Activated naive CD4-positive, alpha-beta T cell treated with anti-CD3 and anti-CD28 coated beads, Interleukin-2, amount 50 U/mL, for 72 hours (primary cell): ENCODE data around the gene PFKFB3. TPM values are rescaled to one million over a fixed set of nuclear protein-coding genes. Genes with fewer than 3 reads are reported as not detected.
A peak's percentile ranks its signal among the peaks of the same experiment; 100 is the strongest.
"Not testable (repeated sequence)": the region's sequence is repeated elsewhere in the genome, so short reads cannot be mapped to it uniquely, and the experiment has no call there.

Experiments used
- ATAC-seq, 2 donors: fragments of 150-1000 bp; cut with Tn5 transposase; 2 replicates each; pipeline ENCODE4 v1.10.0; 2021; ENCODE audit warnings: mild to moderate bottlenecking in 2 of 2, moderate library complexity in 2 of 2
- DNase-seq, 2 donors: peaks; one replicate each; pipeline ENCODE4 v3.0.0; 2021 to 2022; ENCODE audit warnings: low spot score in 2 of 2
- H3K27ac Mint-ChIP-seq, 2 donors: one replicate each; pipeline ENCODE4 v1.8.0; 2022; ENCODE audit warnings: mild to moderate bottlenecking in 2 of 2, mixed read lengths in 2 of 2
- H3K36me3 Mint-ChIP-seq, 2 donors: one replicate each; pipeline ENCODE4 v1.8.0; 2022; ENCODE audit warnings: mixed read lengths in 2 of 2
- H3K9me3 Mint-ChIP-seq, 2 donors: one replicate each; pipeline ENCODE4 v1.8.0; 2022; ENCODE audit warnings: mixed read lengths in 2 of 2
- total RNA-seq, 2 donors: library from RNA; stranded (reverse); gene quantifications; one replicate each; pipeline ENCODE4 v1.2.3, GENCODE V29; 2022

The PFKFB3 gene
- total RNA-seq, 2 donors from 2014 or later: 77.0 to 181 TPM

DNA sequence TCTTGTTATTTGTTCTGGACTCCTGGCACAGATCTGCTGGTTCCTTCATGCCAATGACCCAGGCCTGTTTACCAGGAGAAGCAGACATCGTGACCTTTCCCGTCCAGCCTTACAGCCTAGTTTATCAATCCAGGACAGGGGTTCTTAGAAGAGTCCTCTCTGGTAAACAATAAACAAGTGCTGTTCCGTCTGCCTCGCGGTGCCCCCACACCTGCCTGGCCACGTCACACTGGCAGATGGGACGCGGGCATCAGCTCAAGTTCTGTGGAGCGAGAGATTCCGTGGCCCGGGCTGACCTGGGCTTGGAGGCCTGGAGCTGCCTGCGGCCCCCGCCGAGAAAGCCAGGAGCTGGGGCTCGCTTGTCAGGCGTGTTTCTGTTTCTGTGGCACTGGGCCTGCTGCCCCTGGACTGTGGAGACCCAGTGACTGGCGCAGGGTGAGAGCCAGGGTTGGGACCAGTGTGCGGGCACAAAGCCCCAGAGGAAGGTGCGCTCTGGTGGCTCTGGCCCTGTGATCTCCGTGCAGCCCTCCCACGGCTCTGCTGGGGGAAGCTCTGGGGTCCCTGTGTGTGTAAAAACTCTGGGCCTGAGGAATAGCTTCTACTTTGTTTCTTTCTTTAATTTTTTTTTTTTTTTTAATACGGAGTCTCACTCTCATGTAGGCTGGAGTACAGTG, 28.4 kb upstream of the PFKFB3 start:
- DNase-seq: no peak
- peak overlapping the region in 1 of 2 donors; percentile 32 for H3K27ac Mint-ChIP-seq
- H3K9me3 Mint-ChIP-seq: no peaks in the 10 kb centered on the region
- ATAC-seq: no peak
- peaks cover 10 to 28% of the 10 kb centered on the region in 2 donors for H3K36me3 Mint-ChIP-seq

DNA sequence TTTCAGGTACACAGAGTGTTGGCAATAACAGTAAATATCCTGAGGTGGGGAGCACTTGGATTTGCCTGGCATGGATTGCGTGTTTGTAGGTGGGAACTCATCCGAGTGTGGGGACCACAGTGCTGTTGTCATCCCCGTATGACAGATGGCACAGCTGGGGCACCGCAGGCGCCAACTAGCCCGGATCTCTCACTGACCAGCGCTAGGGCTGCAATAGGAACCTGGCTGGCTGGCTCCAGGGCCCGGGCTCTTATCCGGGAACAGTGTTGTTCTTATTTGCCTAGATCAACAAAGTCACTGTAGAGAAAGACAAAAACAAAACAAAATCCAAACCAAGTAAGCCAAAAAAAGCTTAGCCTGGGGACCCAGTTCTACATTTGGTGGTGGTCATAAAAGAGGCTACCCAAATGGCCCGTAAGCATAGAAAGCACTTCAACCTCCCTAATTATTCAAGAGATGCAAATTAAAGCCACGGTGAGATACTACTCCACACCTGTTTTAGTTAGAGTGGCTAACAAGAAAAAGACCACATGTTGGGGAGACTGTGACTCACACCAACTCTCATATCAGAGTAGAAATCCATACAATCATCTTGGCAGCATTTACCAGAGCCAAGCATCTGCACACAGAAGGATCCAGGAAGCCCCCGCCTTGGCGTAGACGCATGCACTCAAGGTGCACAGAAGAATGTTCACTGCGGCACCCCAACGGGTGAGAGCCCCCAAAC, 27.2 kb upstream of the PFKFB3 start:
- ATAC-seq (peak; percentile 57 to 66), DNase-seq (no peak)
- Mint-ChIP-seq H3K36me3 (peaks cover 10 to 22% of the 10 kb centered on the region in 2 donors), H3K27ac (peak overlapping the region; percentile 2 to 32), H3K9me3 (no peaks in the 10 kb centered on the region)

DNA sequence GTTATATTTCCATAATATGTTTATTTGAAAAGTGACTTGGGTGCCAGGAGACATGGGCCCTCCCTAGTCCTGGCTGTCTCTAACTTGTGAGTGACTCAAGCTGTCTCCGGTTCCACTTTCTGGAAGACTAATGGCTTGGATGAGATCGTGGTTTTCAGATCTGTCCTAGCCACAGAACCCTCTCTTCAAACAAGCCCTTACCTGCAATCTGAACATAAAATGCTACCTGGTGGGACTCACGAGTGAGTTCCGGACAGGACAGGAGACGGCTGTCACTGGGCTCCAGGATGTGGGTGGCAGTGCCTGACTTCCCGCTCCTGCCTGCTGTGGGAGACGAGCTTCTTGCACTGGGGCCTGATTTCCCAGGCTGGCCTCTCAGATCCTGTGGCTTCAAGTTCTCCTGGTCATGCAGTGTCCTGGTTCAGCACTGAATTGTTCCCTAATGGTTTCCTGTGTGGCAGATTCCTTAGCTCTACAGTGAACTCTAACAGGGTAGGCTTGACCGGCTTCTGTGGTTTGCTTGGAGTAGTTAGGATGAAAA, 26.0 kb upstream of the PFKFB3 start:
- peaks cover 10 to 18% of the 10 kb centered on the region in 2 donors for H3K36me3 Mint-ChIP-seq
- no peaks in the 10 kb centered on the region for H3K9me3 Mint-ChIP-seq
- no peak for DNase-seq
- H3K27ac Mint-ChIP-seq: peak overlapping the region in 1 of 2 donors; percentile 86
- peak in 1 of 2 donors; percentile 6 for ATAC-seq

DNA sequence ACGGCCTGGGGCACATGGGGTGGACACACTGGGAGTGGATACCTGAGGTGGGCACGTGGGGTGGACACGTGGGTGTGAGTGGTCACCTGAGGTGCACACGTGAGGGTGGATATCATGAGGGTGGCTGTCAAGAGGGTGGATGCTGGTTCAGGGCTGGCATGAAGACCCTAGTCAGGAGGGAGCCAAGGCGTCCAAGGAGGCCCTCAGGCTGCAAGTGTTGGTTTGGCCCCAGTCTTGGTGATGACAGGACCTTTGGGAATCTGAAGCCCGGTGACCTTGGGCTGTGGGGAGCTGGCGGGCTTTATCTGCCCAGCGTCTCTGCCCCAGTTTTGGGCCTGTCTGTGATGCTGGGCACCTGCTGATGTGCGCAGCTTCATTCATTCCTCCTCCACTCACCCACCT, 24.9 kb upstream of the PFKFB3 start:
- DNase-seq (no peak), ATAC-seq (no peak)
- Mint-ChIP-seq H3K27ac (no peak overlapping the region), H3K36me3 (peaks cover 10 to 12% of the 10 kb centered on the region in 2 donors), H3K9me3 (no peaks in the 10 kb centered on the region)

DNA sequence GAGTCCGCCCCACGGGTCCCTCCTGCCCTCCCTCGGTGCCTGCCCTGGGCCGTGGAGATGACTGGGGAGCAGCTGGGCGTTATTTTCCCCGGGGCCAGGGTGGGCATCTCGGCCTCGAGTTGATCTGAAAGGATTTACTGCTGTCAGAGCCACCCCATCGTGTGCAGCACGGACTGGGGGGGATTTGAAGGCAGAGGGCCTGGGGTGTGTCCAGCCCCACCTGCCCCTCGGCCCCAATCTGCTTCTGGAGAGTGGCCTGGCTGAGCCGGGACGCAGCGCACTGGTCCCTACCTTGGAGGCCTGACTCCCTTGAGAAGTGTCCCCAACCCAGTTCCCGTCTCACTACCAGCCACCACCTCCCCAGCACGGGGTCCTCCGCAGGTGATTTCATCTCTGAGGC, 24.2 kb upstream of the PFKFB3 start:
- ATAC-seq: no peak
- no peak for DNase-seq
- H3K27ac Mint-ChIP-seq: no peak overlapping the region
- peaks cover 4 to 12% of the 10 kb centered on the region in 2 donors for H3K36me3 Mint-ChIP-seq
- no peaks in the 10 kb centered on the region for H3K9me3 Mint-ChIP-seq

DNA sequence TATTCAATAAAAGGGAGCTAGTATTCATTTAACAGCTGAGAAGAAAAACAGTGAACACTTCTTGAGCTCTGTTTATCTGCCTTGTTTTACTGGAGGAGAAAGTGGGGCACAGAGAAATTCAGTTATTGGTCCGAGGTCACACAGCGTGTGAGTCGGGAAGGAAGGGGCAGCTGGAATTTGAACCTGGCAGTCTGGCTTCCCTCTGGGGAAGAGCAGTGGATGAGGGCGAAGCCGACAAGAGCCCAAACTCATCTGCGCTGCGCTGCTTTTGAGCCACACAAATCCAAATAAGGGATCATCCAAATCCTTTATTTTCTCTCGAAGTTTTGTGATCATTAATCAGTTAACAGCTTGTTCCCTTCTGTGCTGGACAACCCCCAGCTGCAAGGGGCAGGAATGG, 23.7 kb upstream of the PFKFB3 start:
- no peak overlapping the region for H3K27ac Mint-ChIP-seq
- H3K9me3 Mint-ChIP-seq: no peaks in the 10 kb centered on the region
- no peak for DNase-seq
- H3K36me3 Mint-ChIP-seq: peaks cover 4 to 12% of the 10 kb centered on the region in 2 donors
- no peak for ATAC-seq

DNA sequence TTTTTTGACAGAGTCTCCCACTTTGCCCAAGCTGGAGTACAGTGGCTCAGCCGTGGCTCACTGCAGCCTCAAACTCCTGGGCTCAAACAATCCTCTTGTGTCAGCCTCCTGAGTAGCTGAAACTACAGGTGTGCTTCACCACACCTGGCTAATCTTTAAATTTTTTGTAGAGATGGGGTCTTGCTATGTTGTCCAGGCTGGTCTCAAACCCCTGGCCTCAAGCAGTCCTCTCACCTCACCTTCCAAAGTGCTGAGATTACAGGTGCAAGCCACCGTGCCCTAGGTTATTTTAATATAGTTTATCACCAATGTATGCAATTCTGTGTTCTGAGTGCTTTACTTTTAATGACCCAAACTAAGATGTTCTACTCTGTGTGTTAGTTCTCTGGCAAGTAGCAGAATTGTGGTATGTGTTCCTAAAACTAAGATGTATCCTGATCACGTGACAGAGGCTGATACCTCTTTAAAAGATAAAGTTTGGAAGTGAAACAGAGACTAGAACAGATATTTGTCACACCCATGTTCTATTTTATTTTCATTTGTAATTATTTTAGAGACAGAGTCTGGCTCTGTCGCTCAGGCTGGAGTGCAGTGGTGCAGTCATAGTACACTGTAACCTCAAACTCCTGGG, 22.1 kb upstream of the PFKFB3 start:
- Mint-ChIP-seq H3K36me3 (peaks cover 4 to 11% of the 10 kb centered on the region in 2 donors), H3K27ac (peak overlapping the region in 1 of 2 donors; percentile 44), H3K9me3 (no peaks in the 10 kb centered on the region)
- DNase-seq (no peak), ATAC-seq (no peak)

DNA sequence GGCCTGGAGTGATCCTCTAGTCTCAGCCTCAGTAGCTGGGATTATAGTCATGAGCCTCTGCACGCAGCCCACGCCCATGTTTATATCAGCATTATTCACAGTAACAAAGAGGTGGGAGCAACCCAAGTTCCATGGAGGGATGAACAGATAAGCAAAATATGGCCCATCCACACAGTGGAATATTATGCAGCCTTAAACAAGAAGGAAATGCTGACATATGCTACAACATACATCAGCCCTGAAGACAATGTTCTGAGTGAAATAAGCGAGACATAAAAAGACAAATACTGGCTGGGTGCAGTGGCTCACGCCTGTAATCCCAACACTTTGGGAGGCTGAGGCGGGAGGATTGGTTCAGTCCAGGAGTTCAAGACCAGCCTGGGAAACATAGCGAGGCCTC, 21.5 kb upstream of the PFKFB3 start:
- DNase-seq (no peak), ATAC-seq (no peak)
- Mint-ChIP-seq H3K27ac (no peak overlapping the region), H3K36me3 (peaks cover 0 to 6% of the 10 kb centered on the region in 2 donors), H3K9me3 (no peaks in the 10 kb centered on the region)

DNA sequence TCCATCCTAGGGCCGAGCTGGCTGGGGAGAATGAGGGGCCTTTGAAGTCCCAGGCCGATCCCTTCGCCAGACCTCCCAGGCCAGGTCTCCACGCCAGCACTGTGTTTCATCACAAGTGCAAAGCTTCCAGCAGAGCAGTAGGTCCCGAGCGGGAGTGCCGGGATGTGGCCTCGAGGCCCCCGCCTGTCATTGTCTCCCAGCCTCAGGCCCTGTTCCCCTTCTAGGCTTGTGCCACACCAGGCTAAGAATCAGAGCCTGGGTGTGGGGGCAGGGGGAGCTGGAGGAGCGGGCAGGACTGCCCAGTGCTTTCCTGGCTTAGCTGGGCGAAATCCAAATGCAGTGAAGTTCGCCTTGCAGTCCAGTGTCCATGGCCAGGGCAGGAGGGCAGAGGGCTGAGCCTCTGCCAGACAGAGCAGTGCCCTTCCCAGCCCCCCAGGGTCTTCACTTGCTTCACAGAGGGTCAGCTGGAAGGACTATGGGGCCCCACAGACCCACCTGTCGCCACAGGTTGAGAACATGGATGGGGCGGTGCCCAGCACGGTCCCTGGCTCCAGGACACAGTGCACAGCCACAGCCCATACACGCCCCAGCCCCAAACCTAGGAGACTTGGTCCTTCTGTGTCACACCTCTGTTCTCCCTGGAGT, 20.2 kb upstream of the PFKFB3 start:
- peaks cover 0 to 6% of the 10 kb centered on the region in 2 donors for H3K36me3 Mint-ChIP-seq
- H3K9me3 Mint-ChIP-seq: no peaks in the 10 kb centered on the region
- no peak for DNase-seq
- H3K27ac Mint-ChIP-seq: no peak overlapping the region
- ATAC-seq: no peak

DNA sequence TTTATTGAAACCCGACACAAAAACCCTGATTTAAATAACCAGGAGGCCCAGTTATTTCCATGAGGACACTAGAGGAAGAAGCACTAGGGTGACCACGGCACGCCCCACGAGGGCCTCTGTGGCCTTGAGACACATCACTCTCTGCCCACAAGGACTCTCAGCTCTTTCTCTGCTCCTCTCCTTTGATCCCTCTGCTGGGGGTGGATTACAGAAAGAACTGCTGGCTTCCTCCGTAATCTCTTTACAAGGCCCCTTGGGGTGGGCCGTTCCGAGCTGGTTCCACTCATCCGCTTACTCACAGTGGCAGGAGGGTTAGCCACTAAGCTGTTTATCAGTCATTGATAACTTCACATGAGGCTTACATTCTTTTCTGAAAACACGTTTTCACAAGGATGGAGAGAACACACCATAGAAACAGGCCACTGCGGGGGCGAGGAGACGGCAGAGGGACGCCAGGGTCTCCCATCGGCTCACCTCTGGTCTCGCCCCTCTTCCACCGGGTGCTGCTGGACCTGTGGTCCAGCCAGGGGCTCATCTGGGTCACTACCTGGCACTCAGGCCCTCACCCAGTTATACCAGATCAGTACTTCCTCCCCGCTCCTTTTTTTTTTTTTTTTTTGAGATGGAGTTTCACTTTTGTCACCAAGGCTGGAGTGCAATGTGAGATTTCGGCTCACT, 17.6 kb upstream of the PFKFB3 start:
- Mint-ChIP-seq H3K27ac (peak overlapping the region; percentile 78 to 91), H3K9me3 (no peaks in the 10 kb centered on the region), H3K36me3 (peaks cover 0 to 6% of the 10 kb centered on the region in 2 donors)
- peak; percentile 23 to 71 for ATAC-seq
- no peak for DNase-seq

DNA sequence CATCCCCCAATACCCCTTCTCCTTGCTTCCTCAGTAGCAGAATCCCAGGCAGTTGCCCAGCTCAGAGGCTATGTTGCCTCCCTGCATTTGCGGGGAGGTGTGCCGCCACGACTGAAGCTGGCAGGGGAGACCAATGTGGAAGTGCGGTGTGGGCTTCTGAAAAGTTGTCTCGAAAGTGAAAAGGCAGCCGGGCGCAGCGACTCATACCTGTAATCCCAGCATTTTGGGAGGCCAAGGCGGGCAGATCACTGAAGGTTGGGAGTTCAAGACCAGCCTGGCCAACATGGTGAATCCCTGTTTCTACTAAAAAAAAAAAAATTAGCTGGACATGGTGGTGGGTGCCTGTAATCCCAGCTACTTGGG, 15.9 kb upstream of the PFKFB3 start:
- DNase-seq: no peak

DNA sequence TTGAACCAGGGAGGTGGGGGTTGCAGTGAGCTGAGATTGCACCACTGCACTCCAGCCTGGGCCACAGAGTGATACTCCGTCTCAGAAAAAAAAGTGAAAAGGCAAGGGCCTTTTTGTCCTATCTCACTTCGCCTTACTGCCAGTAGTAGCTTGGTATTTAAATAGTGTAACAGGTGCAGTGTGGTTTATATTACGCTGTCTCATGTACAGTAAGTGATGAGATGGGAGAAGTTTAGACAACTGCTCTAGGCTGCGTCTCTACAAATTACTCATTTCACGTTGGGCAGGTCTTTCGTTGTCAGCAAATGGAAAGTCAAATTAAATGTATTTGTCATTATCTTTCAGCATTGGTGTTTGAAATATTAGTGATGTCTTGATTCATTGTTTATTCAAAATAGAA, 15.5 kb upstream of the PFKFB3 start:
- H3K27ac Mint-ChIP-seq: no peak overlapping the region

More for the DNA sequence above, 15.9 kb upstream of the PFKFB3 start:
- Mint-ChIP-seq H3K36me3 (peaks cover 0 to 10% of the 10 kb centered on the region in 2 donors), H3K27ac (no peak overlapping the region), H3K9me3 (no peaks in the 10 kb centered on the region)
- no peak for ATAC-seq

DNA sequence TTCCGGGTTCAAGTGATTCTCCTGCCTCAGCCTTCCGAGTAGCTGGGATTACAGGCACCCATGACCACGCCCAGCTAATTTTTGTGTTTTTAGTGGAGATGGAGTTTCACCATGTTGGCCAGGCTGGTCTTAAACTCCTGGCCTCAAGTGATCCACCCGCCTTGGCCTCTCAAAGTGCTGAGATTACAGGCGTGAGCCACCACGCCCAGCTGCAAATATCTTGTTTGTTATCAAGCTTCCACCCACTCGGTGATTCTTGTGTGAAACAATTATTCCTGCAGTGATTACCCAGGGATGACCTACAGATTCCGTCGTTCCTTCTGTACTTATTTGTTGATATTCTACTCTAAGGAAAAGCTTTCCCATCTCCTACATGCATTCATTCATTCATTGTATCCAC, 12.7 kb upstream of the PFKFB3 start:
- ATAC-seq, H3K27ac Mint-ChIP-seq, H3K9me3 Mint-ChIP-seq, DNase-seq: not testable (repeated sequence)
- peaks cover 0 to 18% of the 10 kb centered on the region in 2 donors for H3K36me3 Mint-ChIP-seq

More for the DNA sequence above, 15.5 kb upstream of the PFKFB3 start:
- DNase-seq: no peak
- ATAC-seq: peak in 1 of 2 donors; percentile 67
- Mint-ChIP-seq H3K9me3 (no peaks in the 10 kb centered on the region), H3K36me3 (peaks cover 0 to 14% of the 10 kb centered on the region in 2 donors)

DNA sequence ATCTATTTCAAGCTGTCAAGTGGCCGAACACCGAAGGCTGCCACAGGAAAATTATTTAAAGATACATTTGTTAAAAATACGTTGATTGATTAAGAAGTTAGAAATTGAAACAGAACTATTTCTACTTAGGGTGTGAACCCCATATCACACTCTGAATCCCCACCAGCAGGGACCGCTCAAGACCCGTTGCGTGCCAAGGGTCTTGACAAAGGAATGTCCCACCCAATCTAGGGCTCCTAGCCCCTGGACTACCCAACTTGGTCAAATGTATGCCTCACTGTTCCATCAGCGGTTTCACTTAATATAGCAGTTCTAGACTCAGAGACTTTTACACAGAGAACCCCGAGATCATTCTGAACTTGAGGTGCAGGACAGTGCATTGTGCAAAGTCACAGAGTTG, 11.6 kb upstream of the PFKFB3 start:
- peaks cover 0 to 22% of the 10 kb centered on the region in 2 donors for H3K36me3 Mint-ChIP-seq
- H3K9me3 Mint-ChIP-seq: no peaks in the 10 kb centered on the region
- DNase-seq: no peak
- no peak overlapping the region for H3K27ac Mint-ChIP-seq
- ATAC-seq: no peak

DNA sequence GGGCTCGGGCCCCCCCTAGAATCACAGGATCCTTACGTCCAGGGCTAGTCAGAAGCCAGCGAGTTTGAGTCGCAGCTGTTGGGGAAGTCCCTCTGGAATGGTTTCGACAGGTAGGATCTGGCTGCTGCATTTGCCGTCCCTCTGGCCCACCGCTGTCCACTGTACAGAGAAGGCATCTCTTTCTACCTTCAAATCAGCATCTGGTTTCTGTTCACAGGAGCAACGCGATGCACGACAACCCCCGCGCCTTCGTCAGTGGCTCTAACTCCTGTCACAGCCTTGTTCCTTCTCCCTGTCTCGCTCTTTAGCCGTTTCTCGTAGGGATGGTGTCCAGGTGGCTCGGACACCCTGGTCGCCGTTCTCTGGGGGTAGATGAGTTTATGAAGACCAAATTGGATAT, 11.2 kb upstream of the PFKFB3 start:
- no peaks in the 10 kb centered on the region for H3K9me3 Mint-ChIP-seq
- H3K27ac Mint-ChIP-seq: peak overlapping the region in 1 of 2 donors; percentile 19
- no peak for DNase-seq
- H3K36me3 Mint-ChIP-seq: peaks cover 0 to 22% of the 10 kb centered on the region in 2 donors
- no peak for ATAC-seq

DNA sequence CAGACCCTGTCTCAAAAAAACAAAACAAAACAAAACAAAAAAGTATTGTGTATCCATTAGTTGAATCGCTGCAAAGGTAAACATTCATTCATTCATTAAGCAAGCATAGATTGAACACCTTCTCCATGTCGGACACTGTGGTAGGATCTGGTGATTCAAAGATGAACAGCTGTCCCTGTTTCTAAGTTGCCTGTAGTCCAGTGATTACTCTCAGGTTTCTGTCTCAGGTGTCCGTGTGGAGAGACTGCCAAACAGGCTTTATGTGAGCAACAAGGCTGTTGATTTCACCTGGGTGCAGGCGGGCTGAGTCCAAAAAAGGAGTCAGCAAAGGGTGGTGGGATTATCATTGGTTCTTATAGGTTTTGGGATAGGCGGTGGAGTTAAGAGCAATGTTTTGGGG, 9.4 kb upstream of the PFKFB3 start:
- H3K36me3 Mint-ChIP-seq: peaks cover 0 to 22% of the 10 kb centered on the region in 2 donors

More for the DNA sequence above, 9.4 kb upstream of the PFKFB3 start:
- H3K27ac Mint-ChIP-seq: peak overlapping the region in 1 of 2 donors; percentile 19
- H3K9me3 Mint-ChIP-seq, DNase-seq, ATAC-seq: not testable (repeated sequence)
